Measurements from ENCODE around the gene PLEKHA7. TPM values are rescaled to one million over a fixed set of nuclear protein-coding genes. Genes with fewer than 3 reads are reported as not detected.

Gene PLEKHA7
- total and polyA plus RNA-seq, 2 of the 8 experiments (the other 6 are each of a cell fraction or from before 2014, with no cell fraction given) = 11.4 to 25.6 TPM

DNA sequence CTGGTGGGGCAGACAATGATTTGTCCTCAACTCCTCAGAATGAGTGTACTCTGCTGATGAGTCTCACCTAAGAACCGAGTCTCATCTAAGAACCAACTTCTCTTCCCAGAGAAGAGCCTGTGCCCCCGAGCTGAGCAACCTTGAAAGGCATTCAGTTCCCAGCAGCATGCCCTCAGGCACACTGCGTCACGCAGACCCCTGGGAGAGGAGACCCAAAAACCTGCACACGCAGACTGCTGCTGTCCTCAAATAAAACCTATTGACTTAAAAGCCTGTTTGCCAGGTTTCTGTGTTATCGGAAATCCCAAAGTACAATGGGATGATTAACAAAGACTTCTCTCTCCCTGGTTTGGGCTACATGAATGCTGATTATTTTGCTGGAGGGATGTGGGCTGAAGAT lies 154.6 kb downstream of the PLEKHA7 start:
- Histone ChIP-seq H4K8ac (ENCODE audit: extremely low read depth, insufficient read depth, low read length) (no peak overlapping the region), H2AK5ac (ENCODE audit: low read depth, low read length) (no peak overlapping the region), H3K9ac (replicated peaks in 1 of 4; ENCODE audit: extremely low read depth in 1 of 4, low read depth in 3 of 4, low read length in 3 of 4) (no peak overlapping the region), H2BK20ac (ENCODE audit: low read length) (no peak overlapping the region), H3K4me3 (ENCODE audit: extremely low read depth in 1 of 4, insufficient read depth in 2 of 4, low read depth in 3 of 4, low read length in 4 of 4) (no peak overlapping the region), H4K5ac (ENCODE audit: insufficient read length, low read depth, low read length) (no peak overlapping the region), H4K91ac (replicated peaks; ENCODE audit: insufficient read length, low read length) (no peak overlapping the region), H3K27me3 (replicated peaks in 1 of 4; ENCODE audit: control insufficient read depth in 3 of 4, extremely low read depth in 1 of 4, insufficient read depth in 3 of 4, low read length in 3 of 4) (no peaks in the 10 kb centered on the region), H3K79me2 (ENCODE audit: control insufficient read depth in 1 of 2, insufficient read depth in 2 of 2, low read length in 2 of 2) (no peaks in the 10 kb centered on the region), H3K36me3 (ENCODE audit: control insufficient read depth in 2 of 4, insufficient read depth in 4 of 4, low read length in 3 of 4) (peaks cover 0 to 3% (median 1%) of the 10 kb centered on the region in 4 experiments; a peak in 4 of 8 replicates), H3K56ac (replicated peaks; ENCODE audit: insufficient read length, low read depth, low read length) (no peak overlapping the region), H3K79me1 (ENCODE audit: low read depth, low read length) (no peaks in the 10 kb centered on the region), H3K9me3 (ENCODE audit: insufficient read depth in 2 of 2, low read depth in 1 of 2, low read length in 1 of 2) (no peaks in the 10 kb centered on the region), H3K23ac (ENCODE audit: insufficient read length) (no peak overlapping the region), H3K27ac (ENCODE audit: low read depth, low read length) (no peak overlapping the region), H3K23me2 (ENCODE audit: low read depth, low read length) (no peaks in the 10 kb centered on the region), H3K4ac (replicated peaks; ENCODE audit: insufficient read length, low read depth, low read length) (no peak overlapping the region), H2BK15ac (ENCODE audit: low read length) (no peak overlapping the region), H2BK120ac (replicated peaks; ENCODE audit: low read depth, low read length) (no peak overlapping the region), H4K20me1 (replicated peaks in 1 of 2; ENCODE audit: control insufficient read depth in 1 of 2, insufficient read depth in 2 of 2, low read length in 2 of 2) (no peaks in the 10 kb centered on the region), H2BK5ac (ENCODE audit: low read depth, low read length) (no peak overlapping the region), H3K14ac (ENCODE audit: insufficient read length) (no peak overlapping the region), H2AFZ (ENCODE audit: low read length) (no peak overlapping the region), H3K18ac (ENCODE audit: extremely low read depth, low read length) (no peak overlapping the region), H3K4me2 (ENCODE audit: insufficient read depth in 1 of 2, low read depth in 2 of 2, low read length in 2 of 2) (no peak overlapping the region), H2BK12ac (ENCODE audit: low read depth, low read length) (no peak overlapping the region), H3K4me1 (replicated peaks in 1 of 4; ENCODE audit: control insufficient read depth in 3 of 4, insufficient read depth in 4 of 4, low read length in 3 of 4) (peaks cover 0 to 4% (median 0%) of the 10 kb centered on the region in 4 experiments; a peak in 1 of 7 replicates)
- WGBS, 2 experiments (ENCODE audit: extremely low coverage in 1 of 2, insufficient coverage in 1 of 2, insufficient read length in 1 of 2, insufficient replicate concordance in 2 of 2, low coverage in 1 of 2, low lambda C conversion rate in 2 of 2, missing lambda C conversion rate in 1 of 2) = 86% methylated on average over 6 of the region's 6 CpGs; no CpG with 5 or more reads in 1 of the 2 experiments
- CTCF ChIA-PET (ENCODE audit: partially characterized antibody) = interaction anchor here (1.3 kb wide), 2 partner anchors 11 to 27 kb away, joined by 3 to 4 read pairs; no protein-coding TSS in a partner anchor
- no peak for TF ChIP-seq SP4 (IDR thresholded peaks at IDR 0.05; ENCODE audit: low read length)
- TF ChIP-seq, protein P1, sequence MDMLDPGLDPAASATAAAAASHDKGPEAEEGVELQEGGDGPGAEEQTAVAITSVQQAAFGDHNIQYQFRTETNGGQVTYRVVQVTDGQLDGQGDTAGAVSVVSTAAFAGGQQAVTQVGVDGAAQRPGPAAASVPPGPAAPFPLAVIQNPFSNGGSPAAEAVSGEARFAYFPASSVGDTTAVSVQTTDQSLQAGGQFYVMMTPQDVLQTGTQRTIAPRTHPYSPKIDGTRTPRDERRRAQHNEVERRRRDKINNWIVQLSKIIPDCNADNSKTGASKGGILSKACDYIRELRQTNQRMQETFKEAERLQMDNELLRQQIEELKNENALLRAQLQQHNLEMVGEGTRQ (IDR thresholded peaks at IDR 0.05; ENCODE audit: low read length) = no peak
- no peak for TF ChIP-seq CHD1 (IDR thresholded peaks at IDR 0.05; ENCODE audit: low read depth, low read length)
- TF ChIP-seq FOSL1 (IDR thresholded peaks at IDR 0.05; ENCODE audit: insufficient read depth, low read depth, low read length) = no peak
- no peak for TF ChIP-seq POU5F1 (IDR thresholded peaks at IDR 0.05; ENCODE audit: low read depth, low read length)
- no peak for TF ChIP-seq RFX5 (IDR thresholded peaks at IDR 0.05; ENCODE audit: borderline replicate concordance, low read depth, low read length)
- TF ChIP-seq, protein P2, sequence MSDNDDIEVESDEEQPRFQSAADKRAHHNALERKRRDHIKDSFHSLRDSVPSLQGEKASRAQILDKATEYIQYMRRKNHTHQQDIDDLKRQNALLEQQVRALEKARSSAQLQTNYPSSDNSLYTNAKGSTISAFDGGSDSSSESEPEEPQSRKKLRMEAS (IDR thresholded peaks at IDR 0.05) = no peak
- POLR2A ChIA-PET (ENCODE audit: partially characterized antibody) = no interaction called here
- no peak for DNase-seq (ENCODE audit: low read depth in 1 of 2, low spot score in 2 of 2)
- FAIRE-seq = no peak
